ENCODE results near the gene EFR3B.
"Not testable (repeated sequence)": the region's sequence is repeated elsewhere in the genome, so short reads cannot be mapped to it uniquely, and the experiment has no call there.

EFR3B gene

GRCh38 chr2:25090801-25091200 lies 48.9 kb downstream of the EFR3B start:
- ATAC-seq: no peak
- TF ChIP-seq ZFP3 (CRISPR knock-in tag; IDR thresholded peaks at IDR 0.05) (no peak), ZC3H10 (CRISPR knock-in tag; IDR thresholded peaks at IDR 0.05) (no peak), POU6F1 (CRISPR knock-in tag; IDR thresholded peaks at IDR 0.05; ENCODE audit: borderline replicate concordance, low read depth) (no peak), ESRRG (CRISPR knock-in tag; IDR thresholded peaks at IDR 0.05) (no peak), PPARA (CRISPR knock-in tag; IDR thresholded peaks at IDR 0.05; ENCODE audit: borderline replicate concordance) (no peak), ZNF70 (CRISPR knock-in tag; IDR thresholded peaks at IDR 0.05) (no peak), SNAI2 (CRISPR knock-in tag; IDR thresholded peaks at IDR 0.05) (no peak), RARB (CRISPR knock-in tag; IDR thresholded peaks at IDR 0.05) (no peak), ARNTL (CRISPR knock-in tag; IDR thresholded peaks at IDR 0.05; ENCODE audit: borderline replicate concordance, low read depth) (no peak), CSDC2 (CRISPR knock-in tag; IDR thresholded peaks at IDR 0.05) (no peak), ZNF565 (CRISPR knock-in tag; conservative IDR thresholded peaks at IDR 0.05; ENCODE audit: low read depth) (no peak), ISL1 (CRISPR knock-in tag; IDR thresholded peaks at IDR 0.05) (no peak), OSR1 (CRISPR knock-in tag; IDR thresholded peaks at IDR 0.05) (no peak)
- TF ChIP-seq, protein P1, sequence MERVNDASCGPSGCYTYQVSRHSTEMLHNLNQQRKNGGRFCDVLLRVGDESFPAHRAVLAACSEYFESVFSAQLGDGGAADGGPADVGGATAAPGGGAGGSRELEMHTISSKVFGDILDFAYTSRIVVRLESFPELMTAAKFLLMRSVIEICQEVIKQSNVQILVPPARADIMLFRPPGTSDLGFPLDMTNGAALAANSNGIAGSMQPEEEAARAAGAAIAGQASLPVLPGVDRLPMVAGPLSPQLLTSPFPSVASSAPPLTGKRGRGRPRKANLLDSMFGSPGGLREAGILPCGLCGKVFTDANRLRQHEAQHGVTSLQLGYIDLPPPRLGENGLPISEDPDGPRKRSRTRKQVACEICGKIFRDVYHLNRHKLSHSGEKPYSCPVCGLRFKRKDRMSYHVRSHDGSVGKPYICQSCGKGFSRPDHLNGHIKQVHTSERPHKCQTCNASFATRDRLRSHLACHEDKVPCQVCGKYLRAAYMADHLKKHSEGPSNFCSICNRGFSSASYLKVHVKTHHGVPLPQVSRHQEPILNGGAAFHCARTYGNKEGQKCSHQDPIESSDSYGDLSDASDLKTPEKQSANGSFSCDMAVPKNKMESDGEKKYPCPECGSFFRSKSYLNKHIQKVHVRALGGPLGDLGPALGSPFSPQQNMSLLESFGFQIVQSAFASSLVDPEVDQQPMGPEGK (CRISPR knock-in tag; IDR thresholded peaks at IDR 0.05; ENCODE audit: borderline replicate concordance): no peak
- TF ChIP-seq, protein P2, sequence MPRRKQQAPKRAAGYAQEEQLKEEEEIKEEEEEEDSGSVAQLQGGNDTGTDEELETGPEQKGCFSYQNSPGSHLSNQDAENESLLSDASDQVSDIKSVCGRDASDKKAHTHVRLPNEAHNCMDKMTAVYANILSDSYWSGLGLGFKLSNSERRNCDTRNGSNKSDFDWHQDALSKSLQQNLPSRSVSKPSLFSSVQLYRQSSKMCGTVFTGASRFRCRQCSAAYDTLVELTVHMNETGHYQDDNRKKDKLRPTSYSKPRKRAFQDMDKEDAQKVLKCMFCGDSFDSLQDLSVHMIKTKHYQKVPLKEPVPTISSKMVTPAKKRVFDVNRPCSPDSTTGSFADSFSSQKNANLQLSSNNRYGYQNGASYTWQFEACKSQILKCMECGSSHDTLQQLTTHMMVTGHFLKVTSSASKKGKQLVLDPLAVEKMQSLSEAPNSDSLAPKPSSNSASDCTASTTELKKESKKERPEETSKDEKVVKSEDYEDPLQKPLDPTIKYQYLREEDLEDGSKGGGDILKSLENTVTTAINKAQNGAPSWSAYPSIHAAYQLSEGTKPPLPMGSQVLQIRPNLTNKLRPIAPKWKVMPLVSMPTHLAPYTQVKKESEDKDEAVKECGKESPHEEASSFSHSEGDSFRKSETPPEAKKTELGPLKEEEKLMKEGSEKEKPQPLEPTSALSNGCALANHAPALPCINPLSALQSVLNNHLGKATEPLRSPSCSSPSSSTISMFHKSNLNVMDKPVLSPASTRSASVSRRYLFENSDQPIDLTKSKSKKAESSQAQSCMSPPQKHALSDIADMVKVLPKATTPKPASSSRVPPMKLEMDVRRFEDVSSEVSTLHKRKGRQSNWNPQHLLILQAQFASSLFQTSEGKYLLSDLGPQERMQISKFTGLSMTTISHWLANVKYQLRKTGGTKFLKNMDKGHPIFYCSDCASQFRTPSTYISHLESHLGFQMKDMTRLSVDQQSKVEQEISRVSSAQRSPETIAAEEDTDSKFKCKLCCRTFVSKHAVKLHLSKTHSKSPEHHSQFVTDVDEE (CRISPR knock-in tag; IDR thresholded peaks at IDR 0.05): no peak

- no peak for ATAC-seq
- no peak for TF ChIP-seq ZFP3 (CRISPR knock-in tag; IDR thresholded peaks at IDR 0.05)
- TF ChIP-seq SNAI2 (CRISPR knock-in tag; IDR thresholded peaks at IDR 0.05): no peak
- no peak for TF ChIP-seq BACH2 (CRISPR knock-in tag; IDR thresholded peaks at IDR 0.05; ENCODE audit: borderline replicate concordance)
- TF ChIP-seq ZNF565 (CRISPR knock-in tag; conservative IDR thresholded peaks at IDR 0.05; ENCODE audit: low read depth): no peak
These were observed 49.4 kb downstream of the EFR3B start for GRCh38 chr2:25091265-25091664.

- no peak for TF ChIP-seq ZNF70 (CRISPR knock-in tag; IDR thresholded peaks at IDR 0.05)
- TF ChIP-seq ESRRG (CRISPR knock-in tag; IDR thresholded peaks at IDR 0.05): no peak
- TF ChIP-seq PPARA (CRISPR knock-in tag; IDR thresholded peaks at IDR 0.05; ENCODE audit: borderline replicate concordance): no peak
- TF ChIP-seq CSDC2 (CRISPR knock-in tag; IDR thresholded peaks at IDR 0.05): no peak
- TF ChIP-seq, protein P3, sequence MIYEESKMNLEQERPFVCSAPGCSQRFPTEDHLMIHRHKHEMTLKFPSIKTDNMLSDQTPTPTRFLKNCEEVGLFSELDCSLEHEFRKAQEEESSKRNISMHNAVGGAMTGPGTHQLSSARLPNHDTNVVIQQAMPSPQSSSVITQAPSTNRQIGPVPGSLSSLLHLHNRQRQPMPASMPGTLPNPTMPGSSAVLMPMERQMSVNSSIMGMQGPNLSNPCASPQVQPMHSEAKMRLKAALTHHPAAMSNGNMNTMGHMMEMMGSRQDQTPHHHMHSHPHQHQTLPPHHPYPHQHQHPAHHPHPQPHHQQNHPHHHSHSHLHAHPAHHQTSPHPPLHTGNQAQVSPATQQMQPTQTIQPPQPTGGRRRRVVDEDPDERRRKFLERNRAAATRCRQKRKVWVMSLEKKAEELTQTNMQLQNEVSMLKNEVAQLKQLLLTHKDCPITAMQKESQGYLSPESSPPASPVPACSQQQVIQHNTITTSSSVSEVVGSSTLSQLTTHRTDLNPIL (CRISPR knock-in tag; IDR thresholded peaks at IDR 0.05; ENCODE audit: low read depth): no peak
- TF ChIP-seq ZNF565 (CRISPR knock-in tag; conservative IDR thresholded peaks at IDR 0.05; ENCODE audit: low read depth): no peak
- TF ChIP-seq BACH2 (CRISPR knock-in tag; IDR thresholded peaks at IDR 0.05; ENCODE audit: borderline replicate concordance): no peak
- no peak for ATAC-seq
These were observed 56.2 kb downstream of the EFR3B start for GRCh38 chr2:25098056-25098455.

DNA sequence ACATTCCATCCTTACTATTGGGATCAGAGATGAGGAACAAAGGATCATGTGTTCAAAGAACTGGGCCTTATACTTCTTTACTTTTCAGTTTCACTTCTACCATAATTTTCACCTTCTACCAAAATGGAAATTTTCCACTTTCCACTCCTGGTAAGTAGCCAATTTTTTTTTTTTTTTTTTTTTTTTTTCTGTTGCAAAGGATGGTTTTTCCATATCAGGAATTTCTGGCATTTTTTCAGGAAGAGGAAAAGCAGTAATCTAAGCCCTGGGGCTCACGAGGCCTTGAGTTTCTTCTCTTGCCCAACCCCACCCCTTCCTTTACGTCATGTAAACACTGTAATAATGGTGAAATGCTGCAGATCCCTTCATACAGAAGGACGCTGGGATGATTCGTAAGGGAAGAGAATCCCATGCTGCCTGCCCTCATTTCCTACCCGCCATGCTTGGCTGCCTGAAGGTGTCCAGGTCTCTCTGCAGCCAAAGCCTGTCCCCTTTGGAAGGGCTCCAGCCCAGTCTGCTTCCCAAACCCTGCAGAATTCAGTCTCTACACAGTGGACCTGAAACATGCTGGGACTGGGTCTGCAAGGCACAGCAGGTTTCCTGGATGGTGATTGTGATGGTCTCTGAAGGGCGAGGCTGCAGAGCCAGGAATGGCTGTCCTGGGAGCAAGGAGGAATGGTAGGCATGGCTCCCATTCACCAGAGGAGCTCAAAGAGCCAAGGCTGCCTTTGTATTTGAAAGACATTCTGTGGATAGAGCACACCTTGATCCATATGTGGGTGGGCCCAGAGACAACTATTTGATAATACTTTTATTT lies 57.0 kb downstream of the EFR3B start:
- TF ChIP-seq, protein P3 (CRISPR knock-in tag; IDR thresholded peaks at IDR 0.05; ENCODE audit: low read depth): no peak
- no peak for TF ChIP-seq SNAI2 (CRISPR knock-in tag; IDR thresholded peaks at IDR 0.05)
- TF ChIP-seq ZNF8 (CRISPR knock-in tag; IDR thresholded peaks at IDR 0.05): no peak
- no peak for TF ChIP-seq ZFP30 (CRISPR knock-in tag; IDR thresholded peaks at IDR 0.05)
- peak; percentile 30 for ATAC-seq

GRCh38 chr2:25102352-25102751 lies 60.5 kb downstream of the EFR3B start:
- not testable (repeated sequence) for ATAC-seq

Measured in SK-N-SH treated with all-trans-retinoic acid at 6 μM for 48 hours (cell line).